Measurements from ENCODE around the gene ISG20L2.

DNA sequence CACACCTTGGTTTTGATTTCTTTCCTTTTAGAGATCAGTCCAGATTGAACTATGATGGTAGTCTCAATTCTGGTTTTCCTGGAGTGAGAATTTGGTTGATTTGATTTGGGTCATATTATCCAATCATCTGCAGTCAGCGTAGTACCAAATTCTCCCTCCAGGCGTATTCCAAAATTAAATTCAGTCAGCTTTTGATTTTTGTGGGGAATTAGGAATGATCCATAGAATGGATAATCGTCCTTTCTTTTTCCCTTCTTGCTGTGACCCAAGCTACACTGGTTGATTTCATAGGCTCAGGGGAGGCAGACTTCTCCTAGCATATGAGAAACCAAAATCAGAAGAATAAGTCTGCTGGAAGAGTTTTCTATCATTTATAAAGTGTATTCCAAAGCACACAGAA lies 43.7 kb upstream of the ISG20L2 start:
- TF ChIP-seq, protein P1, sequence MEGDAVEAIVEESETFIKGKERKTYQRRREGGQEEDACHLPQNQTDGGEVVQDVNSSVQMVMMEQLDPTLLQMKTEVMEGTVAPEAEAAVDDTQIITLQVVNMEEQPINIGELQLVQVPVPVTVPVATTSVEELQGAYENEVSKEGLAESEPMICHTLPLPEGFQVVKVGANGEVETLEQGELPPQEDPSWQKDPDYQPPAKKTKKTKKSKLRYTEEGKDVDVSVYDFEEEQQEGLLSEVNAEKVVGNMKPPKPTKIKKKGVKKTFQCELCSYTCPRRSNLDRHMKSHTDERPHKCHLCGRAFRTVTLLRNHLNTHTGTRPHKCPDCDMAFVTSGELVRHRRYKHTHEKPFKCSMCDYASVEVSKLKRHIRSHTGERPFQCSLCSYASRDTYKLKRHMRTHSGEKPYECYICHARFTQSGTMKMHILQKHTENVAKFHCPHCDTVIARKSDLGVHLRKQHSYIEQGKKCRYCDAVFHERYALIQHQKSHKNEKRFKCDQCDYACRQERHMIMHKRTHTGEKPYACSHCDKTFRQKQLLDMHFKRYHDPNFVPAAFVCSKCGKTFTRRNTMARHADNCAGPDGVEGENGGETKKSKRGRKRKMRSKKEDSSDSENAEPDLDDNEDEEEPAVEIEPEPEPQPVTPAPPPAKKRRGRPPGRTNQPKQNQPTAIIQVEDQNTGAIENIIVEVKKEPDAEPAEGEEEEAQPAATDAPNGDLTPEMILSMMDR (conservative IDR thresholded peaks at IDR 0.05) = no peak
- TF ChIP-seq EZH2 (IDR thresholded peaks at IDR 0.05; ENCODE audit: low read depth) = no peak
